SK-N-SH (cell line): ENCODE data around the gene STX18. TPM values are rescaled to one million over a fixed set of nuclear protein-coding genes. Genes with fewer than 3 reads are reported as not detected.

Source experiments
- CTCF ChIA-PET: fragments of 300-600, 350-600 bp; formaldehyde crosslinking; extraction: SDS; loops from one replicate; lab custom pipeline; 2021; lab: Yijun Ruan, JAX
- POLR2A ChIA-PET: fragments of 350-600 bp; sonication (Branson Sonifier 250); formaldehyde crosslinking; extraction: SDS; loops from one replicate; lab custom pipeline; 2020; ENCODE audit warnings: antibody characterized with exemption, inconsistent platforms; lab: Yijun Ruan, JAX
- DNase-seq: peaks from one replicate; pipeline ENCODE4 v3.0.0; 2012
- H2AFZ ChIP-seq: fragments of 200-600 bp; sonication (generic); 2 replicates; pipeline ENCODE4 v1.8.1; 2016; ENCODE audit warnings: antibody characterized with exemption, mild to moderate bottlenecking, low read depth
- H3F3A ChIP-seq: fragments of 200-600 bp; sonication (generic); replicated peaks from 2 replicates; pipeline ENCODE3; 2016; ENCODE audit warnings: antibody characterized with exemption, mild to moderate bottlenecking; ENCODE audit not compliant: insufficient read depth
- H3K27ac ChIP-seq, 2 experiments: fragments of 200-500 bp in 1 of 2; fragments of 200-600 bp in 1 of 2; sonication (Bioruptor generic) in 1 of 2; sonication (generic), shearing (Covaris generic) in 1 of 2; 2 replicates each; pipeline versions ENCODE4 v1.5.1 to v1.6.1; 2014 to 2016; ENCODE audit warnings: low read depth in 2 of 2, inconsistent platforms in 1 of 2, low read length in 1 of 2, mild to moderate bottlenecking in 1 of 2, mixed read lengths in 1 of 2
- H3K27me3 ChIP-seq: fragments of 200-600 bp; sonication (generic), shearing (Covaris generic); 2 replicates; pipeline ENCODE4 v1.6.1; 2016; ENCODE audit warnings: mixed run types; ENCODE audit not compliant: insufficient read depth
- H3K36me3 ChIP-seq, 2 experiments: fragments of 200-500 bp in 1 of 2; fragments of 200-600 bp in 1 of 2; sonication (Bioruptor generic) in 1 of 2; sonication (generic) in 1 of 2; replicated peaks in 1 of 2; 2 replicates each; pipeline versions ENCODE3 to v1.5.1; 2014 to 2016; ENCODE audit warnings: low read length in 1 of 2, mild to moderate bottlenecking in 1 of 2; ENCODE audit not compliant: insufficient read depth in 2 of 2, control insufficient read depth in 1 of 2
- H3K4me1 ChIP-seq, 2 experiments: fragments of 200-500 bp in 1 of 2; fragments of 200-600 bp in 1 of 2; sonication (Bioruptor generic) in 1 of 2; sonication (generic), shearing (Covaris generic) in 1 of 2; 2 replicates each; pipeline versions ENCODE4 v1.5.1 to v1.6.1; 2014 to 2016; ENCODE audit warnings: low read depth in 1 of 2, low read length in 1 of 2, mixed run types in 1 of 2; ENCODE audit not compliant: insufficient read depth in 2 of 2, control insufficient read depth in 1 of 2
- H3K4me2 ChIP-seq: fragments of 200-600 bp; sonication (generic), shearing (Covaris generic); 2 replicates; pipeline ENCODE4 v1.6.1; 2017; ENCODE audit warnings: mixed run types
- H3K4me3 ChIP-seq, 2 experiments: fragments of 200-500 bp in 1 of 2; fragments of 200-600 bp in 1 of 2; sonication (Bioruptor generic) in 1 of 2; sonication (generic), shearing (Covaris generic) in 1 of 2; 2 replicates each; pipeline versions ENCODE4 v1.5.1 to v1.8.1; 2014 to 2016; ENCODE audit warnings: low read depth in 2 of 2, inconsistent platforms in 1 of 2, low read length in 1 of 2, mild to moderate bottlenecking in 1 of 2, mixed read lengths in 1 of 2, moderate library complexity in 1 of 2
- H3K79me2 ChIP-seq: fragments of 200-600 bp; sonication (generic); 2 replicates; pipeline ENCODE4 v1.8.1; 2017; ENCODE audit warnings: mild to moderate bottlenecking; ENCODE audit not compliant: insufficient read depth
- H3K9ac ChIP-seq: fragments of 200-600 bp; sonication (generic); 2 replicates; pipeline ENCODE4 v1.6.1; 2017; ENCODE audit warnings: mixed run types
- H3K9me2 ChIP-seq: fragments of 200-600 bp; sonication (generic); 2 replicates; pipeline ENCODE4 v1.6.1; 2017; ENCODE audit warnings: mixed run types
- H3K9me3 ChIP-seq: fragments of 200-600 bp; sonication (generic); 2 replicates; pipeline ENCODE4 v1.6.1; 2017; ENCODE audit warnings: mixed run types, mild to moderate bottlenecking, moderate library complexity
- H4K20me1 ChIP-seq: fragments of 200-600 bp; sonication (generic); 2 replicates; pipeline ENCODE4 v1.6.1; 2017; ENCODE audit warnings: mild to moderate bottlenecking, mixed run types; ENCODE audit not compliant: insufficient read depth
- EZH2phosphoT487 ChIP-seq: fragments of 200-600 bp; sonication (generic); IDR thresholded peaks from 2 replicates; pipeline ENCODE4 v1.6.1; 2017; ENCODE audit warnings: low read depth, mixed run types, mild to moderate bottlenecking, antibody characterized with exemption, moderate library complexity, borderline replicate concordance
- FOSL2 ChIP-seq: IDR thresholded peaks from 2 replicates; pipeline ENCODE4 v1.4.0; 2012; ENCODE audit warnings: low read depth, mild to moderate bottlenecking, moderate library complexity, borderline replicate concordance
- FOXJ3 ChIP-seq: sonication (generic); formaldehyde crosslinking; IDR thresholded peaks from 2 replicates; pipeline ENCODE4 v1.5.1; 2020; ENCODE audit warnings: mild to moderate bottlenecking, missing genetic modification reagents
- FOXM1 ChIP-seq: IDR thresholded peaks from 2 replicates; pipeline ENCODE4 v1.4.0; 2012; ENCODE audit warnings: low read depth, mild to moderate bottlenecking
- IRF3 ChIP-seq: fragments of 150-350 bp; IDR thresholded peaks from 2 replicates; pipeline ENCODE4 v1.6.1; 2016; ENCODE audit warnings: mild to moderate bottlenecking, low read depth, low read length
- JUND ChIP-seq: IDR thresholded peaks from 2 replicates; pipeline ENCODE4 v1.4.0; 2012
- MAX ChIP-seq: IDR thresholded peaks from 2 replicates; pipeline ENCODE4 v1.4.0; 2012; ENCODE audit warnings: low read depth
- MEF2A ChIP-seq: IDR thresholded peaks from 2 replicates; pipeline ENCODE4 v1.4.0; 2012; ENCODE audit warnings: low read depth, borderline replicate concordance
- MXI1 ChIP-seq: IDR thresholded peaks from 2 replicates; pipeline ENCODE4 v1.6.1; 2012; ENCODE audit warnings: mild to moderate bottlenecking, low read depth, low read length, improper control_type of control experiment
- PBX3 ChIP-seq: IDR thresholded peaks from 2 replicates; pipeline ENCODE4; 2012
- POLR2AphosphoS5 ChIP-seq: IDR thresholded peaks from 2 replicates; pipeline ENCODE4 v1.6.1; 2012; ENCODE audit warnings: low read depth, low read length
- RAD21 ChIP-seq: IDR thresholded peaks from 2 replicates; pipeline ENCODE4 v1.6.1; 2012; ENCODE audit warnings: mild to moderate bottlenecking, low read length
- RFX5 ChIP-seq: IDR thresholded peaks from 2 replicates; pipeline ENCODE4 v1.6.1; 2012; ENCODE audit warnings: mild to moderate bottlenecking, improper control_type of control experiment, low read length
- RXRA ChIP-seq: IDR thresholded peaks from 2 replicates; pipeline ENCODE4 v1.4.0; 2012; ENCODE audit warnings: low read depth, mild to moderate bottlenecking, borderline replicate concordance
- SMC3 ChIP-seq: IDR thresholded peaks from 2 replicates; pipeline ENCODE4 v1.6.1; 2012; ENCODE audit warnings: low read depth, low read length, improper control_type of control experiment
- TCF12 ChIP-seq: IDR thresholded peaks from 2 replicates; pipeline ENCODE4 v1.4.0; 2012
- TEAD4 ChIP-seq: IDR thresholded peaks from 2 replicates; pipeline ENCODE4 v1.4.0; 2012; ENCODE audit warnings: mild to moderate bottlenecking, borderline replicate concordance; ENCODE audit not compliant: insufficient read depth
- USF1 ChIP-seq: IDR thresholded peaks from 2 replicates; pipeline ENCODE4 v1.4.0; 2012; ENCODE audit warnings: low read depth, borderline replicate concordance
- YY1 ChIP-seq: IDR thresholded peaks from 2 replicates; pipeline ENCODE4 v1.4.0; 2012; ENCODE audit warnings: low read depth, mild to moderate bottlenecking
- ZBTB33 ChIP-seq: IDR thresholded peaks from 2 replicates; pipeline ENCODE4 v1.4.0; 2012; ENCODE audit warnings: low read depth, borderline replicate concordance
- WGBS: methylation state at CpG from one replicate; pipeline ENCODE4 v1.1.6; 2017; ENCODE audit warnings: low lambda C conversion rate; 5-methylcytosine and 5-hydroxymethylcytosine counted together
- polyA plus RNA-seq, 3 experiments: library from polyadenylated mRNA; depleted of rRNA; stranded (reverse); fragments of >200 nt; gene quantifications; 2 replicates each; pipeline ENCODE4 v1.2.3, GENCODE V29; 2012

STX18 gene
- polyA plus RNA-seq, 1 of the 3 experiments (the other 2 are of a cell fraction): 17.3 TPM

- 0 out of 2 replicates have a peak, but pooled peaks cover 9% of the 10 kb centered on the region for H4K20me1 ChIP-seq
- H3K4me1 ChIP-seq: no peaks in the 10 kb centered on the region
- H3K79me2 ChIP-seq: peaks cover 90% of the 10 kb centered on the region
- no peak overlapping the region for H3K4me3 ChIP-seq
- POLR2A ChIA-PET: no interaction called here
- peaks cover 4% of the 10 kb centered on the region for H3F3A ChIP-seq
- no peaks in the 10 kb centered on the region for H3K9me3 ChIP-seq
- H3K9me2 ChIP-seq: no peaks in the 10 kb centered on the region
- TF ChIP-seq USF1: no peak
- TF ChIP-seq YY1: no peak
- TF ChIP-seq FOXJ3: no peak
- no peak for TF ChIP-seq RAD21
- TF ChIP-seq RFX5: no peak
- TF ChIP-seq JUND: no peak
- TF ChIP-seq MAX: no peak
- no peak for TF ChIP-seq FOXM1
- no peak for TF ChIP-seq EZH2phosphoT487
- no peak for TF ChIP-seq IRF3
- TF ChIP-seq FOSL2: no peak
- TF ChIP-seq TCF12: no peak
- TF ChIP-seq MXI1: no peak
- TF ChIP-seq SMC3: no peak
- WGBS: 98% methylated on average over 8 of the region's 8 CpGs
- H3K4me2 ChIP-seq: no peak overlapping the region
- H3K27me3 ChIP-seq: no peaks in the 10 kb centered on the region
- H2AFZ ChIP-seq: no peak overlapping the region
- no peak overlapping the region for H3K27ac ChIP-seq
- CTCF ChIA-PET: interaction anchor here (0.7 to 1.0 kb wide), 2 partner anchors 15 to 46 kb away, joined by 3 read pairs; no protein-coding TSS in a partner anchor
- no peak for DNase-seq
- H3K9ac ChIP-seq: no peak overlapping the region
- no peaks in the 10 kb centered on the region for H3K36me3 ChIP-seq
Observed at GRCh38 chr4:4533461-4534169, 8.2 kb downstream of the STX18 start.

GRCh38 chr4:4532371-4533154 lies 9.3 kb downstream of the STX18 start:
- H3K27ac ChIP-seq: no peak overlapping the region
- no peaks in the 10 kb centered on the region for H3K36me3 ChIP-seq
- no peaks in the 10 kb centered on the region for H3K27me3 ChIP-seq
- H3K4me1 ChIP-seq: no peaks in the 10 kb centered on the region
- no peaks in the 10 kb centered on the region for H3K9me3 ChIP-seq
- POLR2A ChIA-PET: no interaction called here
- no peak overlapping the region for H2AFZ ChIP-seq
- no peak overlapping the region for H3K4me2 ChIP-seq
- DNase-seq: no peak
- H3K9me2 ChIP-seq: no peaks in the 10 kb centered on the region
- WGBS: 100% methylated on average over 3 of the region's 3 CpGs
- H3K9ac ChIP-seq: no peak overlapping the region
- 0 out of 2 replicates have a peak, but pooled peaks cover 9% of the 10 kb centered on the region for H4K20me1 ChIP-seq
- H3K4me3 ChIP-seq: no peak overlapping the region
- peaks cover 87% of the 10 kb centered on the region for H3K79me2 ChIP-seq
- CTCF ChIA-PET: interaction anchor here (0.7 to 1.2 kb wide), 3 partner anchors 12 to 45 kb away, joined by 3 read pairs; no protein-coding TSS in a partner anchor
- peaks cover 4% of the 10 kb centered on the region for H3F3A ChIP-seq
- TF ChIP-seq MEF2A: no peak
- no peak for TF ChIP-seq IRF3
- TF ChIP-seq PBX3: no peak
- TF ChIP-seq EZH2phosphoT487: no peak
- no peak for TF ChIP-seq POLR2AphosphoS5
- TF ChIP-seq ZBTB33: no peak
- TF ChIP-seq RXRA: no peak
- TF ChIP-seq RFX5: no peak
- no peak for TF ChIP-seq TCF12
- no peak for TF ChIP-seq FOSL2
- no peak for TF ChIP-seq TEAD4
